ENCODE results near the gene LCE7A. TPM values are rescaled to one million over a fixed set of nuclear protein-coding genes. Genes with fewer than 3 reads are reported as not detected.

Gene LCE7A
- total RNA-seq, 2 donors from 2014 or later = not detected

DNA sequence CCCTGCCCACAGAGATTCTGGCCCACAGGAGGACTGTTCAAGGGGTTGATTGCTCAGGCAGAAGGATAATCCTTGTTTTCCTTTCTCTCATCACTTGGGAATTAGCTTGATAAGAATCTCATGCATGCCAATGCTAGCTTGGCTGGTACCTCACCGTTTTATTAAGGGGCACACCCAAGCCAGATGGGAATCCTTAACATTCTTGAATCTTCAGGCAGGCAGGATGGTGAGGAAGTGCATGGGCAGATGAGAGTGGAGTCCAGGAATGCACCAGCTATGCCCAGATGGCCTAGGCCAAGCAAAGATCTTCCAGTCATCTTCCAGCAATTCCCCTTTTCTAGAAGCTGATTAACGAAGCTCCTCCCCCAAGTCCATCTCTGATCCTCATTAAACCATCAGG, 4.1 kb upstream of the LCE7A start:
- H3K4me3 Mint-ChIP-seq = no peak overlapping the region
- H3K4me1 Mint-ChIP-seq = no peaks in the 10 kb centered on the region
- Histone ChIP-seq H3K4me1 (ENCODE audit: control insufficient read depth, insufficient read depth, low read length) (no peaks in the 10 kb centered on the region), H3K27me3 (ENCODE audit: control insufficient read depth, insufficient read depth, low read length, poor library complexity, severe bottlenecking) (no peaks in the 10 kb centered on the region), H3K27ac (ENCODE audit: low read depth, low read length) (no peak overlapping the region), H3K36me3 (ENCODE audit: control insufficient read depth, insufficient read depth, low read length) (no peaks in the 10 kb centered on the region), H3K9me3 (ENCODE audit: control insufficient read depth, low read length) (peaks cover 66% of the 10 kb centered on the region), H3K4me3 (ENCODE audit: low read length) (no peak overlapping the region), H3K9ac (ENCODE audit: extremely low read depth, low read length, poor library complexity, severe bottlenecking) (no peak overlapping the region)
- no peaks in the 10 kb centered on the region for H3K27me3 Mint-ChIP-seq (ENCODE audit: insufficient read depth)
- H3K9me3 Mint-ChIP-seq = peaks cover 90% of the 10 kb centered on the region
- H3K36me3 Mint-ChIP-seq (ENCODE audit: low read depth) = no peaks in the 10 kb centered on the region
- TF ChIP-seq, protein P1, sequence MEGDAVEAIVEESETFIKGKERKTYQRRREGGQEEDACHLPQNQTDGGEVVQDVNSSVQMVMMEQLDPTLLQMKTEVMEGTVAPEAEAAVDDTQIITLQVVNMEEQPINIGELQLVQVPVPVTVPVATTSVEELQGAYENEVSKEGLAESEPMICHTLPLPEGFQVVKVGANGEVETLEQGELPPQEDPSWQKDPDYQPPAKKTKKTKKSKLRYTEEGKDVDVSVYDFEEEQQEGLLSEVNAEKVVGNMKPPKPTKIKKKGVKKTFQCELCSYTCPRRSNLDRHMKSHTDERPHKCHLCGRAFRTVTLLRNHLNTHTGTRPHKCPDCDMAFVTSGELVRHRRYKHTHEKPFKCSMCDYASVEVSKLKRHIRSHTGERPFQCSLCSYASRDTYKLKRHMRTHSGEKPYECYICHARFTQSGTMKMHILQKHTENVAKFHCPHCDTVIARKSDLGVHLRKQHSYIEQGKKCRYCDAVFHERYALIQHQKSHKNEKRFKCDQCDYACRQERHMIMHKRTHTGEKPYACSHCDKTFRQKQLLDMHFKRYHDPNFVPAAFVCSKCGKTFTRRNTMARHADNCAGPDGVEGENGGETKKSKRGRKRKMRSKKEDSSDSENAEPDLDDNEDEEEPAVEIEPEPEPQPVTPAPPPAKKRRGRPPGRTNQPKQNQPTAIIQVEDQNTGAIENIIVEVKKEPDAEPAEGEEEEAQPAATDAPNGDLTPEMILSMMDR (conservative IDR thresholded peaks at IDR 0.05) = no peak
- no peak overlapping the region for H3K27ac Mint-ChIP-seq
- 13 to 18% methylated on average over 2 of the region's 2 CpGs for WGBS, 2 experiments (ENCODE audit: insufficient coverage in 1 of 2, insufficient read length in 1 of 2)
- DNase-seq = no peak

DNA sequence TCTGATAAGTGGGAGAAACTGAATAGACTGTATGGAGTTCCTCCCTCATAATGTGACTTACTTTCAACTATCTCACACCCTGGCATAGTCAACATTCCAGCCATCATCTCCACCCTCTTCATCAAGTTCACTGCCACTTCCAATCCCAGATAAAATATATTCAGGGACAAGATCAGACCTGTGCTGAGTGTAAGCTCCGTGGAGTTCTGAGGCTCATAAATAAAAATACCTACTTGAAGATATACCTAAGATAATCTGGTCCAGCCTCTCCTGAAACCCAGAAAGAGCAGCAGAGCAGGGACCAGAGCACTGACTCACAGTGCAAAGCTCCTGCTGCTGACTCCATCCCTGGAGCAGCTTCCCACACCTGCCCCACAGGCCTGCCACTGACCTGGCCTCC, 1.7 kb upstream of the LCE7A start:
- H3K4me1 ChIP-seq (ENCODE audit: control insufficient read depth, insufficient read depth, low read length) = no peaks in the 10 kb centered on the region
- Mint-ChIP-seq H3K36me3 (ENCODE audit: low read depth) (no peaks in the 10 kb centered on the region), H3K27me3 (ENCODE audit: insufficient read depth) (no peaks in the 10 kb centered on the region), H3K9me3 (peaks cover 91% of the 10 kb centered on the region), H3K4me3 (no peak overlapping the region), H3K27ac (no peak overlapping the region), H3K4me1 (no peaks in the 10 kb centered on the region)
- TF ChIP-seq, protein P1 (conservative IDR thresholded peaks at IDR 0.05) = no peak
- no peak overlapping the region for H3K4me3 ChIP-seq (ENCODE audit: low read length)
- no peak for DNase-seq
- H3K9me3 ChIP-seq (ENCODE audit: control insufficient read depth, low read length) = peaks cover 73% of the 10 kb centered on the region
- H3K27ac ChIP-seq (ENCODE audit: low read depth, low read length) = no peak overlapping the region
- no peaks in the 10 kb centered on the region for H3K36me3 ChIP-seq (ENCODE audit: control insufficient read depth, insufficient read depth, low read length)
- H3K9ac ChIP-seq (ENCODE audit: extremely low read depth, low read length, poor library complexity, severe bottlenecking) = no peak overlapping the region
- WGBS, 2 experiments (ENCODE audit: insufficient coverage in 1 of 2, insufficient read length in 1 of 2) = 61% methylated on average over 1 of the region's 1 CpG; no CpG with 5 or more reads in 1 of the 2 experiments
- no peaks in the 10 kb centered on the region for H3K27me3 ChIP-seq (ENCODE audit: control insufficient read depth, insufficient read depth, low read length, poor library complexity, severe bottlenecking)

DNA sequence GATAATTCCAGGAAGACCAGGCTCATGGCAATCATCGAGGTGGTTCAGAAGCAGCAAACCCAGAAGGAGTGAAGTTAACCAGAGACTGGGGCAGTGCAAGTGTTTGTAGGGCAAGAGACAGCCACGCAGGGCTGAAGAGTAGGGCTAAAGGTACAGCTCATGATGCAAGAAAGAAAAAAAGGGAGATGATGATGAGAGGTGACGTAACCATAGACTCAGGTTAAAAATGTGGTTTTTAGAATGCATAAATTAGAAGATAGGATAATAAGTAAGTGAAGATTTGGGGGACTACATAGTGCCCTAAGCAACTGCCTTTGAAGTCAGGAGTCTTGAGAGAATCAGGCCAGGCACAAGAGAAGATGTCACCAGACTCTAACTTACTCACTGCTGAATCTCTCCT, 333 bp downstream of the LCE7A start:
- H3K9me3 ChIP-seq (ENCODE audit: control insufficient read depth, low read length) = peaks cover 79% of the 10 kb centered on the region
- Mint-ChIP-seq H3K36me3 (ENCODE audit: low read depth) (no peaks in the 10 kb centered on the region), H3K4me3 (no peak overlapping the region), H3K9me3 (peaks cover 79% of the 10 kb centered on the region), H3K27ac (no peak overlapping the region), H3K27me3 (ENCODE audit: insufficient read depth) (no peaks in the 10 kb centered on the region), H3K4me1 (no peaks in the 10 kb centered on the region)
- no peak overlapping the region for H3K27ac ChIP-seq (ENCODE audit: low read depth, low read length)
- TF ChIP-seq, protein P1 (conservative IDR thresholded peaks at IDR 0.05) = no peak
- no peaks in the 10 kb centered on the region for H3K36me3 ChIP-seq (ENCODE audit: control insufficient read depth, insufficient read depth, low read length)
- H3K4me3 ChIP-seq (ENCODE audit: low read length) = no peak overlapping the region
- no peaks in the 10 kb centered on the region for H3K4me1 ChIP-seq (ENCODE audit: control insufficient read depth, insufficient read depth, low read length)
- no peak for DNase-seq
- no peaks in the 10 kb centered on the region for H3K27me3 ChIP-seq (ENCODE audit: control insufficient read depth, insufficient read depth, low read length, poor library complexity, severe bottlenecking)
- 46 to 64% methylated on average over 3 of the region's 3 CpGs for WGBS, 2 experiments (ENCODE audit: insufficient coverage in 1 of 2, insufficient read length in 1 of 2)
- no peak overlapping the region for H3K9ac ChIP-seq (ENCODE audit: extremely low read depth, low read length, poor library complexity, severe bottlenecking)
